Right lobe of liver (tissue), 6 donors: ENCODE results near the gene ALDH1B1. TPM values are rescaled to one million over a fixed set of nuclear protein-coding genes. Genes with fewer than 3 reads are reported as not detected.
A peak's percentile ranks its signal among the peaks of the same experiment; 100 is the strongest.
"Not testable (repeated sequence)": the region's sequence is repeated elsewhere in the genome, so short reads cannot be mapped to it uniquely, and the experiment has no call there.

ENCODE experiments used
- ATAC-seq, 4 donors: fragments of 200-7000 bp; cut with Tn5 transposase; one replicate each; pipeline ENCODE4 v1.9.1; 2020; ENCODE audit warnings: mild to moderate bottlenecking in 4 of 4, moderate library complexity in 4 of 4
- DNase-seq, 3 donors: peaks; one replicate each; pipeline ENCODE4 v3.0.0-alpha.2; 2020
- H3K27ac ChIP-seq, 3 donors: fragments of 200-600 bp; one replicate each; pipeline ENCODE4 v1.8.0; 2022
- H3K27me3 ChIP-seq, 2 donors: fragments of 200-600 bp; one replicate each; pipeline ENCODE4 v1.8.0; 2022
- H3K36me3 ChIP-seq, 4 donors: fragments of 200-600 bp; sonication (generic) in 1 of 4; one replicate each; pipeline versions ENCODE4 v1.5.1 to v1.8.0; 2017 to 2022; ENCODE audit warnings: control low read depth in 1 of 4
- H3K4me1 ChIP-seq, 4 donors: fragments of 200-600 bp; sonication (generic) in 1 of 4; one replicate each; pipeline versions ENCODE4 v1.5.1 to v1.8.0; 2017 to 2022; ENCODE audit warnings: control low read depth in 1 of 4
- H3K4me3 ChIP-seq, 3 donors: fragments of 200-600 bp; one replicate each; pipeline ENCODE4 v1.8.0; 2022
- H3K9me3 ChIP-seq, 4 donors: fragments of 200-600 bp; sonication (generic) in 1 of 4; one replicate each; pipeline versions ENCODE4 v1.5.1 to v1.8.0; 2017 to 2022; ENCODE audit warnings: control low read depth in 1 of 4
- CTCF ChIP-seq, 4 donors: fragments of 200-600 bp in 3 of 4; fragments of 450-650 bp in 1 of 4; IDR thresholded peaks; one replicate each; pipeline versions ENCODE4 v1.5.1 to v1.8.0; 2016 to 2022; ENCODE audit warnings: antibody characterized with exemption in 4 of 4, mild to moderate bottlenecking in 2 of 4
- POLR2A ChIP-seq: fragments of 450-650 bp; IDR thresholded peaks from one replicate; pipeline ENCODE4 v1.6.1; 2017; ENCODE audit warnings: antibody characterized with exemption, mild to moderate bottlenecking
- WGBS: methylation state at CpG from one replicate; pipeline ENCODE4 v1.1.6; 2018; ENCODE audit warnings: low coverage, low lambda C conversion rate; ENCODE audit not compliant: insufficient coverage; ENCODE audit errors: missing lambda C conversion rate; 5-methylcytosine and 5-hydroxymethylcytosine counted together
- intact Hi-C, 2 donors: fragments of 100-400 bp; cut with DNase I; formaldehyde crosslinking; loops; one replicate each; pipeline versions ENCODE4 v1.11.2 to v1.14.1; 2022
- total RNA-seq, 6 experiments: library from RNA; depleted of rRNA in 2 of 6; stranded (reverse); fragments of >200 nt in 2 of 6; fragmentation: NEBNext Ultra II Directional in 3 of 6; extraction: Animal tissue kit (Norgen Biotek cat#: 25700) in 3 of 6; gene quantifications; one replicate each; pipeline versions ENCODE4 v1.1.0 to v1.2.4, GENCODE V29; 2016 to 2023
- donor health status: DM: no; HTN: yes; CAD: no.
- donor health status: DM: no; HTN: no; CAD: no.
- donor health status: DM: no; HTN: no; CAD: no.
- donor health status: DM: no; HTN: yes; CAD: no.
- donor health status: DM: no; HTN: yes; CAD: no.

Gene ALDH1B1
- total RNA-seq, 6 experiments from 2014 or later, result 61.6 to 179 (median 81.8) TPM

GRCh38 chr9:38395653-38396370 lies 3.3 kb downstream of the ALDH1B1 start:
- Histone ChIP-seq H3K4me1 (peaks cover 0 to 28% (median 12%) of the 10 kb centered on the region in 4 donors), H3K9me3 (no peaks in the 10 kb centered on the region), H3K27me3 (no peaks in the 10 kb centered on the region), H3K27ac (no peak overlapping the region), H3K4me3 (no peak overlapping the region), H3K36me3 (peaks cover 0 to 15% (median 8%) of the 10 kb centered on the region in 4 donors)
- no peak for ATAC-seq
- TF ChIP-seq POLR2A, result no peak
- no peak for TF ChIP-seq CTCF (IDR thresholded peaks at IDR 0.05)
- WGBS, result 97% methylated on average over 6 of the region's 30 CpGs
- DNase-seq, result peak in 1 of 3 donors; percentile 48
- intact Hi-C loops, result no loop called here

- peak in 1 of 3 donors; percentile 22 for DNase-seq
- intact Hi-C loops, result no loop called here
Measured at GRCh38 chr9:38396371-38396671, 3.8 kb downstream of the ALDH1B1 start.

GRCh38 chr9:38399191-38399590 lies 6.7 kb downstream of the ALDH1B1 start:
- H3K27ac ChIP-seq, H3K9me3 ChIP-seq, H3K27me3 ChIP-seq, ATAC-seq, H3K4me3 ChIP-seq, DNase-seq, intact Hi-C loops: not testable (repeated sequence)
- Histone ChIP-seq H3K36me3 (peaks cover 0 to 15% (median 8%) of the 10 kb centered on the region in 4 donors), H3K4me1 (peaks cover 0 to 18% (median 4%) of the 10 kb centered on the region in 4 donors)
- WGBS, result 100% methylated on average over 1 of the region's 1 CpG

More at GRCh38 chr9:38396371-38396671, 3.8 kb downstream of the ALDH1B1 start:
- Histone ChIP-seq H3K9me3 (no peaks in the 10 kb centered on the region), H3K27me3 (no peaks in the 10 kb centered on the region), H3K4me1 (peaks cover 0 to 24% (median 9%) of the 10 kb centered on the region in 4 donors), H3K27ac (no peak overlapping the region), H3K36me3 (peaks cover 0 to 15% (median 8%) of the 10 kb centered on the region in 4 donors), H3K4me3 (no peak overlapping the region)
- TF ChIP-seq POLR2A (no peak), CTCF (IDR thresholded peaks at IDR 0.05) (no peak)
- no CpG with 5 or more reads among the region's 10 CpGs for WGBS
- ATAC-seq, result no peak

GRCh38 chr9:38401994-38402393 lies 9.5 kb downstream of the ALDH1B1 start:
- Histone ChIP-seq H3K27ac (no peak overlapping the region), H3K9me3 (no peaks in the 10 kb centered on the region), H3K36me3 (peaks cover 0 to 3% (median under 1%) of the 10 kb centered on the region in 4 donors), H3K4me3 (no peak overlapping the region), H3K27me3 (no peaks in the 10 kb centered on the region), H3K4me1 (peaks cover 0 to 15% (median 0%) of the 10 kb centered on the region in 4 donors)
- TF ChIP-seq CTCF (IDR thresholded peaks at IDR 0.05) (no peak), POLR2A (no peak)
- ATAC-seq (peak; percentile 41 to 77 (median 66)), DNase-seq (peak in 1 of 3 donors; percentile 57)
- intact Hi-C loops, result no loop called here
- 25% methylated on average over 4 of the region's 6 CpGs for WGBS

- Histone ChIP-seq H3K4me3 (no peak overlapping the region), H3K4me1 (peaks cover 0 to 15% (median 0%) of the 10 kb centered on the region in 4 donors), H3K9me3 (no peaks in the 10 kb centered on the region), H3K27ac (no peak overlapping the region), H3K36me3 (no peaks in the 10 kb centered on the region), H3K27me3 (no peaks in the 10 kb centered on the region)
- WGBS, result 75% methylated on average over 3 of the region's 6 CpGs
- TF ChIP-seq CTCF (IDR thresholded peaks at IDR 0.05) (no peak), POLR2A (no peak)
- no peak for ATAC-seq
- intact Hi-C loops, result no loop called here
- peak in 1 of 3 donors; percentile 27 for DNase-seq
Measured at GRCh38 chr9:38404314-38404713, 11.8 kb downstream of the ALDH1B1 start.
